ENCODE data around the gene KIF2C.
A peak's percentile ranks its signal among the peaks of the same experiment; 100 is the strongest.

KIF2C gene

GRCh38 chr1:44817307-44817706 lies 77.7 kb downstream of the KIF2C start:
- H3K4me3 Mint-ChIP-seq = peak overlapping the region; percentile 43
- no peak for DNase-seq (ENCODE audit: low spot score in 2 of 2)
- no peak for ATAC-seq (ENCODE audit: low read depth)
- H3K4me1 Mint-ChIP-seq = peaks cover 23% of the 10 kb centered on the region
- H3K27ac Mint-ChIP-seq = no peak overlapping the region
- H3K36me3 Mint-ChIP-seq = no peaks in the 10 kb centered on the region
- H3K27me3 Mint-ChIP-seq = no peaks in the 10 kb centered on the region
- no peaks in the 10 kb centered on the region for H3K9me3 Mint-ChIP-seq
